Gastrocnemius medialis (tissue), 4 donors: ENCODE measurements around the gene TENT4B. TPM values are rescaled to one million over a fixed set of nuclear protein-coding genes. Genes with fewer than 3 reads are reported as not detected.
"Not testable (repeated sequence)": the region's sequence is repeated elsewhere in the genome, so short reads cannot be mapped to it uniquely, and the experiment has no call there.

Experiments used
- ATAC-seq, 2 donors: fragments of 150-250 bp; one replicate each; pipeline ENCODE4 v1.9.1; 2016
- DNase-seq, 2 donors: peaks; one replicate each; pipeline ENCODE4 v3.0.0-alpha.2; 2019
- H3K27ac ChIP-seq, 4 donors: fragments of 200-600 bp; sonication (generic); 1 replicate in 1 of 4; 2 replicates in 3 of 4; pipeline ENCODE4 v1.5.1; 2016 to 2018; ENCODE audit warnings: mild to moderate bottlenecking in 2 of 4, moderate library complexity in 1 of 4
- H3K27me3 ChIP-seq, 3 donors: fragments of 200-600 bp; sonication (generic) in 2 of 3; 1 replicate in 1 of 3; 2 replicates in 2 of 3; pipeline versions ENCODE4 v1.5.1 to v1.6.0; 2016 to 2019; ENCODE audit warnings: mild to moderate bottlenecking in 1 of 3, moderate library complexity in 1 of 3
- H3K36me3 ChIP-seq, 2 donors: fragments of 200-600 bp; sonication (generic) in 1 of 2; one replicate each; pipeline ENCODE4 v1.5.1; 2017 to 2018
- H3K4me1 ChIP-seq, 2 donors: fragments of 200-600 bp; sonication (generic) in 1 of 2; one replicate each; pipeline ENCODE4 v1.5.1; 2016 to 2017; ENCODE audit warnings: mild to moderate bottlenecking in 2 of 2
- H3K4me3 ChIP-seq, 4 donors: fragments of 200-600 bp; sonication (generic) in 3 of 4; 1 replicate in 1 of 4; 2 replicates in 3 of 4; pipeline ENCODE4 v1.5.1; 2016 to 2019; ENCODE audit warnings: mild to moderate bottlenecking in 2 of 4
- H3K9me3 ChIP-seq, 3 donors: fragments of 200-600 bp; sonication (generic) in 2 of 3; 1 replicate in 1 of 3; 2 replicates in 2 of 3; pipeline ENCODE4 v1.5.1; 2016 to 2019
- POLR2A ChIP-seq, 2 donors: fragments of 450-650 bp; IDR thresholded peaks; one replicate each; pipeline ENCODE4 v1.6.1; 2017; ENCODE audit warnings: antibody characterized with exemption in 2 of 2, mild to moderate bottlenecking in 2 of 2, moderate library complexity in 2 of 2
- in situ Hi-C, 4 donors: fragments of 200-750 bp; cut with MboI; loops; one replicate each; pipeline versions ENCODE4 v1.15.0 to v1.8.0; 2017; ENCODE audit warnings: low sequenced_read_pairs in 4 of 4
- intact Hi-C: fragments of 100-400 bp; cut with DNase I; formaldehyde crosslinking; loops from one replicate; pipeline ENCODE4 v1.15.1; 2023; ENCODE audit warnings: low total_unique reads
- total RNA-seq, 4 donors: library from RNA; depleted of rRNA; stranded (reverse); fragments of >200 nt; gene quantifications; one replicate each; pipeline versions ENCODE4 v1.1.0 to v1.2.3, GENCODE V29; 2016
- TF ChIP-seq, protein P1 (sequence below), 5 experiments: fragments of 450-650 bp in 3 of 5; fragments of 200-600 bp in 2 of 5; sonication (generic) in 2 of 5; IDR thresholded peaks in 4 of 5; conservative IDR thresholded peaks in 1 of 5; 1 replicate in 4 of 5; 2 replicates in 1 of 5; pipeline ENCODE4 v1.5.1; 2016 to 2019; ENCODE audit warnings: antibody characterized with exemption in 5 of 5, mild to moderate bottlenecking in 3 of 5, moderate library complexity in 3 of 5

The TENT4B gene
- total RNA-seq, 4 donors from 2014 or later, result 5.7 to 12.2 (median 7.0) TPM

DNA sequence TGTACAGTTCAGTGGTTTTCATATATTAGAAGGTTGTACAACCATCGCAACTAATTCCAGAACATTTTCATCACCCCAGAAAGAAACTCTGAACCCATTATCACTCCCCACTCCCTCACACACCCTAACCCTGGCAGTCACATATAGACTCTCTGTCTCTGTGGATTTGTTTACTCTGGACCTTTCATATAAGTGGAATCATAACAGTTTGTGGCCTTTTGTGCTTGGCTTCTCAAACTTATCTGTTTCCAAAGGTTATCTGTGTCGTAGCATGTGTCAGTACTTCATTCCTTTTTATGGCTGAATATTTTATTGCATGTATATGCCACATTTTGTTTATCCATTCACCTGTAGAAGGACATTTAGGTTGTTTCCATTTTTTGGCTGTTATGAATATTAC is 12.4 kb downstream of the TENT4B start:
- TF ChIP-seq POLR2A (IDR thresholded peaks at IDR 0.05), result no peak
- TF ChIP-seq, protein P1, sequence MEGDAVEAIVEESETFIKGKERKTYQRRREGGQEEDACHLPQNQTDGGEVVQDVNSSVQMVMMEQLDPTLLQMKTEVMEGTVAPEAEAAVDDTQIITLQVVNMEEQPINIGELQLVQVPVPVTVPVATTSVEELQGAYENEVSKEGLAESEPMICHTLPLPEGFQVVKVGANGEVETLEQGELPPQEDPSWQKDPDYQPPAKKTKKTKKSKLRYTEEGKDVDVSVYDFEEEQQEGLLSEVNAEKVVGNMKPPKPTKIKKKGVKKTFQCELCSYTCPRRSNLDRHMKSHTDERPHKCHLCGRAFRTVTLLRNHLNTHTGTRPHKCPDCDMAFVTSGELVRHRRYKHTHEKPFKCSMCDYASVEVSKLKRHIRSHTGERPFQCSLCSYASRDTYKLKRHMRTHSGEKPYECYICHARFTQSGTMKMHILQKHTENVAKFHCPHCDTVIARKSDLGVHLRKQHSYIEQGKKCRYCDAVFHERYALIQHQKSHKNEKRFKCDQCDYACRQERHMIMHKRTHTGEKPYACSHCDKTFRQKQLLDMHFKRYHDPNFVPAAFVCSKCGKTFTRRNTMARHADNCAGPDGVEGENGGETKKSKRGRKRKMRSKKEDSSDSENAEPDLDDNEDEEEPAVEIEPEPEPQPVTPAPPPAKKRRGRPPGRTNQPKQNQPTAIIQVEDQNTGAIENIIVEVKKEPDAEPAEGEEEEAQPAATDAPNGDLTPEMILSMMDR (IDR thresholded peaks at IDR 0.05 in 4 of 5, conservative IDR thresholded peaks at IDR 0.05 in 1 of 5), result no peak
- in situ Hi-C loops, result no loop called here
- H3K27ac ChIP-seq, result no peak overlapping the region
- H3K4me3 ChIP-seq, result no peak overlapping the region
- no peaks in the 10 kb centered on the region for H3K36me3 ChIP-seq
- intact Hi-C loops, result no loop called here
- no peak for ATAC-seq
- no peak for DNase-seq
- H3K9me3 ChIP-seq, result no peaks in the 10 kb centered on the region
- peaks cover 27 to 40% of the 10 kb centered on the region in 2 donors for H3K4me1 ChIP-seq
- H3K27me3 ChIP-seq, result no peaks in the 10 kb centered on the region

DNA sequence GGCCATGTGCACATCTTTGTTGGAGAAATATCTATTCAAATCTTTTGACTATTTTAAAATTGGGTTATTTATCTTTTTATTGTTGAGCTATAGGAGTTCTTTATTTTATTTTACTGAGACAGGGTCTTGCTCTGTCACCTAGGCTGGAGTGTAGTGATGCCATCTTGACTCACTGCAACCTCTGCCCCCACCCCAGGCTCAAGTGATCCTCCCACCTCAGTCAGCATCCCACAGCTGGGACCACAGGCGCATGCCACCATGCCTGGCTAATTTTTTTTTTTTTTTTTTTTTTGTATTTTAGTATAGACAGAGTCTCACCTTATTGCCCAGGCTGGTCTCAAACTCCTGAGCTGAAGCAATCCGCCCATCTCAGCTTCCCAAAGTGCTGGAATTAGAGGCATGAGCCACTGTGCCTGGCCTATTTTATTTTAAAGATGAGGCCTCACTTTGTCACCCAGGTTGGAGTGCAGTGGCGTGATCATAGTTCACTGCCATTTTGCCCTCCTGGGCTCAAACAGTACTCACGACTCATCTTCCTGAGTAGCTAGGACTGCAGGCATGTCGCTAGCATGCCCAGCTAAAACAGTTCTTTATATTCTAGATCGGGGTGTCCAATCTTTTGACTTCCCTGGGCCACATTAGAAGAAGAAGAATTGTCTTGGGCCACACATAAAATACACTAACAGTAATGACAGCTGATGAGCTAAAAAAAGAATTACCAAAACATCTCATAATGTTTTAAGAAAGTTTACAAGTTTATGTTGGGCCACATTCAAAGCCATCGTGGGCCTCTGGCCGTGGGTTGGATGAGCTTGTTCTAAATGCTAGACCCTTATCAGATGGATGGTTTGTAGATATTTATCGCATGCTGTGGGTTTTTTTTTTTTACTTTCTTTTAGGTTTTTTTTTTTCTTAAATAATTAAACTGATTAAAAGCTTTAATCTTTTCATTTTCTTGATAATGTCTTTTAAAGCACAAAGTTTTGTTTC is 13.7 kb downstream of the TENT4B start:
- DNase-seq (no peak), ATAC-seq (no peak)
- TF ChIP-seq, protein P1 (IDR thresholded peaks at IDR 0.05 in 4 of 5, conservative IDR thresholded peaks at IDR 0.05 in 1 of 5), result no peak
- no peak for TF ChIP-seq POLR2A (IDR thresholded peaks at IDR 0.05)
- Histone ChIP-seq H3K9me3 (no peaks in the 10 kb centered on the region), H3K4me1 (peaks cover 20 to 31% of the 10 kb centered on the region in 2 donors), H3K27ac (no peak overlapping the region), H3K27me3 (no peaks in the 10 kb centered on the region), H3K36me3 (no peaks in the 10 kb centered on the region), H3K4me3 (no peak overlapping the region)
- in situ Hi-C loops, result no loop called here
- intact Hi-C loops, result no loop called here

DNA sequence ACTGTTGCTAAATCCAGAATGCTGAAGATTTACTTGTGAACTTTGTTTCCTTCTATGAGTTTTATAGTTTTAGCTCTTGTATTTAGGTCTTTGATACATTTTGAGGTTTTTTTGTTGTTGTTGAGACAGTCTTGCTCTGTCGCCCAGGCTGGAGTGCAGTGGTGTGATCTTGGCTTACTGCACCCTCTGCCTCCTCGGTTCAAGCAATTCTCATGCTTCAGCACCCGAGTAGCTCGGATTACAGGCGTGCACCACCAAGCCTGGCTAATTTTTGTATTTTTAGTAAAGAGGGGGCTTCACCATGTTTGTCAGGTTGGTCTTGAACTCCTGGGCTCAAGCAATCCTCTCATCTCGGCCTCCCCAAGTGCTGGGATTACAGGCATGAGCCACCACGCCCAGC is 14.4 kb downstream of the TENT4B start:
- Histone ChIP-seq H3K36me3 (no peaks in the 10 kb centered on the region), H3K9me3 (no peaks in the 10 kb centered on the region), H3K27me3 (no peaks in the 10 kb centered on the region), H3K4me1 (peaks cover 20 to 31% of the 10 kb centered on the region in 2 donors), H3K27ac (no peak overlapping the region), H3K4me3 (no peak overlapping the region)
- ATAC-seq (no peak), DNase-seq (no peak)
- TF ChIP-seq, protein P1 (IDR thresholded peaks at IDR 0.05 in 4 of 5, conservative IDR thresholded peaks at IDR 0.05 in 1 of 5), result no peak
- TF ChIP-seq POLR2A (IDR thresholded peaks at IDR 0.05), result no peak
- intact Hi-C loops (no loop called here), in situ Hi-C loops (no loop called here)

DNA sequence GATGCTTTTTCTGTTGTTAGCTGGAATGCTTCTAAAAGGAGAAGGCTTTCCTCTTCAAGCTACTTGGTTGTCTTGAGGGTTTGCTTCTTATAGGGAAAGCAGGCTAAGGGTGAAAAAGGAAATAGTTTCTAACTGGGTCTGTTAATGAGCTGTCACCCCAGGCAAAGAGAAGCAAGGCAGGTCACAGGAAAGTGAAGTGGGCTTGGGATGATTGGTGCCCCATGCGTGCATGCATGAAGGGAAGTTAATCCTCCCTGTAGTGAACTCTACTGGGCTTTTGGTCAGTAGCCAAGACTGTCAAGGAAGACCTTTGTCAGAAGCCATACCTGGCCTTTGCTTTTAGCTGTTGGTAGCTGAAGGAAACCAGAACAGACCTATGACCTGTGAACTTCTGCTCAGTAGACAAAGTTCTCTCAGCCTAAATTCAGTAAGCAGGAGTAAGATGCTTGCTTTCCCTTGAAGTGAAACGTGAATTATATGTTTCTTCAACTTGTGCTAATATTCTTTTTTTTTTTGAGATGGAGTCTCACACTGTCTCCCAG is 16.5 kb downstream of the TENT4B start:
- in situ Hi-C loops (no loop called here), intact Hi-C loops (no loop called here)
- Histone ChIP-seq H3K4me3 (no peak overlapping the region), H3K4me1 (peaks cover 16 to 24% of the 10 kb centered on the region in 2 donors), H3K27me3 (no peaks in the 10 kb centered on the region), H3K36me3 (no peaks in the 10 kb centered on the region), H3K9me3 (no peaks in the 10 kb centered on the region), H3K27ac (no peak overlapping the region)
- DNase-seq, result no peak
- no peak for ATAC-seq
- TF ChIP-seq, protein P1 (IDR thresholded peaks at IDR 0.05 in 4 of 5, conservative IDR thresholded peaks at IDR 0.05 in 1 of 5), result no peak
- TF ChIP-seq POLR2A (IDR thresholded peaks at IDR 0.05), result no peak

DNA sequence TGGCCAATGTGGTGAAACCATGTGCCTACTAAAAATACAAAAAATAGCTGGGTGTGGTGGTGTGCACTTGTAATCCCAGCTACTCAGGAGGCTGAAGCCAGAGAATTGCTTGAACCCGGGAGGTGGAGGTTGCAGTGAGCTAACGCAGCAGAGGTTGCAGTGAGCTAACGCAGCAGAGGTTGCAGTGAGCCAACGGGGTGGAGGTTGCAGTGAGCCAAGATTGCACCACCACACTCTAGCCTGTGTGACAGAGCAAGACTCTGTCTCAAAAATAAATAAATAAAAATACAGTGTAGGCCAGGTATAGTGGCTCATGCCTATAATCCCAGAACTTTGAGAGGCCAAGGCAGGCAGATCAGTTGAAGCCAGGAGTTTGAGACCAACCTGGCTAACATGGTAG is 18.7 kb downstream of the TENT4B start:
- H3K27ac ChIP-seq, intact Hi-C loops, H3K4me3 ChIP-seq, DNase-seq, H3K36me3 ChIP-seq, ATAC-seq, in situ Hi-C loops, H3K9me3 ChIP-seq, H3K27me3 ChIP-seq: not testable (repeated sequence)
- peaks cover 14 to 20% of the 10 kb centered on the region in 2 donors for H3K4me1 ChIP-seq
